HG03460 (cell line): ENCODE measurements around the gene AMT.

ENCODE experiments used
- ATAC-seq: cut with Tn5 transposase; IDR thresholded peaks from one replicate; pipeline ENCODE4 v1.9.1; 2021; ENCODE audit not compliant: unreplicated experiment

AMT gene

GRCh38 chr3:49389297-49389696 is 33.0 kb downstream of the AMT start:
- ATAC-seq, result no peak

GRCh38 chr3:49388289-49388820 is 33.9 kb downstream of the AMT start:
- ATAC-seq, result no peak

GRCh38 chr3:49387721-49388120 is 34.6 kb downstream of the AMT start:
- no peak for ATAC-seq

GRCh38 chr3:49386056-49386756 is 36.1 kb downstream of the AMT start:
- no peak for ATAC-seq

- no peak for ATAC-seq
Measured at GRCh38 chr3:49385617-49386016, 36.7 kb downstream of the AMT start.

GRCh38 chr3:49383387-49383786 is 38.9 kb downstream of the AMT start:
- ATAC-seq, result no peak

- ATAC-seq, result no peak
Measured at GRCh38 chr3:49378249-49378895, 43.9 kb downstream of the AMT start.

- ATAC-seq, result no peak
Measured at GRCh38 chr3:49377483-49377882, 44.8 kb downstream of the AMT start.

- ATAC-seq, result no peak
Measured at GRCh38 chr3:49371946-49372345, 50.3 kb downstream of the AMT start.

- ATAC-seq, result no peak
Measured at GRCh38 chr3:49370585-49371290, 51.5 kb downstream of the AMT start.
